ENCODE measurements around the gene DERL3.

The DERL3 gene

DNA sequence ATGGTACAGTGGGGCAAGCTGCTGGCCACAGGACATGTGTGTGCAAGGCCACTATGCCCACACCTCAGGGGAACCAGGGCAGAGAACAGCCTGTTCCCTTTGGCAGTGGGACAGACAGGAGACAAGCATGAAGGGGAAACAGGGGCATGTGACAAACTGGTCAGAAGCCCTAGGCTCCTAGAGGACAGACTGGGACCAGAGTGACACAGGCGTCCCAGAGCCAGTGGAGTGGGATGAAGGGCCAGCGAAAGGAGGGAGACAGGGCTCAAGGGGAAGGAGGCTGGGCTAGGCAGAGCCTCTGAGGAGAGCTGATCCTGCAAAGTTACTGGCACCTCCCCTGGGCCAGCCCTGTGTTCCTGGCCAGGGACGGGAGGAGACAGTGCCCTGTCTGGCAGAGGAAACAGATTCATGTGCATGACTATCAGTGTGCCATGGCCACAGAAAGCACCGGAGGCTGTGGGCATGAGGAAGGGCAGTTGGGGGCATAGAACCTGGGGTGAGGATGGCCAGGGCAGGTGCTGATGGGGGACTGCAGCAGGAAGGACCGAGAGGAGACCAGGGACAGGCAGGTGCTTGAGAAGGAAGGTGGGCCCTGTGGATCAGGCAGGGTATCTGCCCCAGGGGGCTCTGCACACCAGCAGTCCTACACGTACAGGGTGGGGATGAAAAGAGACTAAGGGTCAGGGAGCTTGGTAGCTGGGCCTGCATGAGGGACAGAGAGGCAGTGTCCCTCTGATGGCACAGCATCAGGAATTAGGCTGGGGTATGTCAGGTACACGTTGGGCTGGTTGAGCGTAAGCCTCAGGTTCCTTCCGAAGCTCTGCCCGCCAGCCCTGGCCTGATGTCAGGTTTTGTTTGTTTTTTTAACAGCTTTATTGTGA, 9.8 kb downstream of the DERL3 start:
- DNase-seq: no peak

DNA sequence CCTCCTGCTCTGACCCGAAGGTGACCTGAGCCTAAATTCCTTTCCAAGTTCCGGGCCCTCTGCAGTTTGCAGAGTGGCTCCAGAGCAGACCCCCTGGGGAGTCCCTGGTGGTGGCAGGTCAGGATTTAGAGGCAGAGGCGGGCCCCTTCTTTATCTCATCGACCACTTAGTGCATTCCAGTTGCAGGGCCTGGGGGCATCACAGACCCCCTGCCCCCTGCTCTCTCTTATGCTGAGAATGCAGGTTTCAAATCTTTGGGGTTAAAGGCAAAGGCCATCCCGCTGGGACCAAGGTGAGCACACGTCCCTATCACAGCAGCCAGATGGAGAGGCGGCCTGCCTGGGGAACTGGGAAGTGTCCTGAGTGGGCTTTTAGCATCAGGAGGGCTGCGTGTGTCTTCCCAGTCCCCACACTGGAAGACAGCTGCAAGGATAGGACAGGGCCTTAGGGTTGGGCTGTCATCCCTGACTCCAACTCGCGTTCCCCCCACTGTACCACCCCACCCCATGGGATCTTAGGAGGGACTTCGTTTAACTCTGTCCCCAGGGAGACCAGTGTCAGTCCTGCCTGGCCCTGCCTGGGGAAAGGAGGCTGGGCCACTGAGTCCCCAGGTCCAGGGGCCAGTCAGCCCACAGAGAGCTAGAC, 11.3 kb downstream of the DERL3 start:
- DNase-seq: no peak

DNA sequence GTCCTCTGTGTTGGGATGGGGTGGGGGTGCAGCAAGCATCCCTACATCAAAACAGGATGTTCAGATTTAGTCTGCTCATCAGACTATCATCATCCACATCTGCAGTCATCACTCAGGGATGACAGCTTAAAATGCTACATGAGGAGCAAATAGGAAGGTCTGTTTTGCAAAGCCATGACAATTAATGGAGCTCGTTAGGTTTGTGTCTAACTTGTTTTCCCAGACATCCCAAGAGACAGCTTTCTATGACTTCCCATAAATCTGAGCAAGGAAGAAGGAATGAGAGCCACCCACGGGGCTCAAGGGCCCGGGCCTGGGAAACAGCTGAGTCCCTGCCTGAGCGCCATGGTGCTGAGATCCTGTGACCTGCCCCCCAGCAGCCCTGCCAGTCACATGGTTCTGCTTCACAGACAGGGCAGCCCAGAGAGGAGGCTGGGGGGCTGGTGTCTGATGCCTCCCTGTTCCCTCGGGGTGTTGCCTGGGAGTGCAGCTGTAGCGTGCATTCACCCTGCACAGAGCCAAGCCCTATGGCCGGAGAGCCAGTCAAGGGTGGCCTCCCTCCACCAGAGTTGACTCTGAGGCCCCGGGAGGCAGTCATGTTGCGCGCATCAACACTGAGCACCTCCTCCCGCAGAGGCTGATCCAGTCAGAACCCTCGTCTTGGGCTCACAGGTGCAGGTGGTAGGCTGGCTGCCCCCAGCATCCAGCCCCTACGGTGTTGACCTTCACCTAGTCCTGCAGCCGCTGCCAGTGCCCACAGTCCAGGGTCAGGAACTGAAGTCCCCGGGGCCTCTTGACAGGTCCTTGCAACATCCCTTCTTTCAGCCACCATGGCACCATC, 12.1 kb downstream of the DERL3 start:
- no peak for DNase-seq

DNA sequence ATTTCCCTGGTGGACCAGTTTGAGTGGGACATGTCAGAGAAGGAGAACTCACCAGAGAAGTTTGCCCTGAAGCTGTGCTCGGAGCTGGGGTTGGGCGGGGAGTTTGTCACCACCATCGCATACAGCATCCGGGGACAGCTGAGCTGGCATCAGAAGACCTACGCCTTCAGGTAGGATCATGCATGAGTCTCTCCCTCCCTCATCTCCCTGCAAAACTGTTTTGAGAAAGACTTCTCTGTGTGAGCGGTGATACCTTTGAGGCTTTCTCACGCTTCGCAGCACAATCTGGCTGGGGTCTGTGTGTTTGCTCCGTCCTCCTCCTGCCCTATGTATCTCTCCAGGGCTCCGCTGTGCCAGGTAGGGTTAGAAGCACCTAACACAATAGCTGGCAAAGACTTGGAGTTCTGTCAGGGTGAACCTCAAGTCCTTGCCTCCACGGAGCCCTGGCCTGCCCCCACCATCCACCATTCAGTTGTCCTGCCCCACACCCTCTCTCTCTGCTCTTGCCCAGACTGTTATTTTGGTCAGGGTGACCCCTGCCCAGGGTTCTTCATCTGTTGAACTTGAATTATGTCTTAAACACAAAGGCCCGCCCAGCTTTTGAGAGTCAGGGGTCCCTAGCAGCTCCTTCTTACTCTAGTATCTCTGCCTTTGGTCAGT, 13.4 kb downstream of the DERL3 start:
- DNase-seq: no peak

DNA sequence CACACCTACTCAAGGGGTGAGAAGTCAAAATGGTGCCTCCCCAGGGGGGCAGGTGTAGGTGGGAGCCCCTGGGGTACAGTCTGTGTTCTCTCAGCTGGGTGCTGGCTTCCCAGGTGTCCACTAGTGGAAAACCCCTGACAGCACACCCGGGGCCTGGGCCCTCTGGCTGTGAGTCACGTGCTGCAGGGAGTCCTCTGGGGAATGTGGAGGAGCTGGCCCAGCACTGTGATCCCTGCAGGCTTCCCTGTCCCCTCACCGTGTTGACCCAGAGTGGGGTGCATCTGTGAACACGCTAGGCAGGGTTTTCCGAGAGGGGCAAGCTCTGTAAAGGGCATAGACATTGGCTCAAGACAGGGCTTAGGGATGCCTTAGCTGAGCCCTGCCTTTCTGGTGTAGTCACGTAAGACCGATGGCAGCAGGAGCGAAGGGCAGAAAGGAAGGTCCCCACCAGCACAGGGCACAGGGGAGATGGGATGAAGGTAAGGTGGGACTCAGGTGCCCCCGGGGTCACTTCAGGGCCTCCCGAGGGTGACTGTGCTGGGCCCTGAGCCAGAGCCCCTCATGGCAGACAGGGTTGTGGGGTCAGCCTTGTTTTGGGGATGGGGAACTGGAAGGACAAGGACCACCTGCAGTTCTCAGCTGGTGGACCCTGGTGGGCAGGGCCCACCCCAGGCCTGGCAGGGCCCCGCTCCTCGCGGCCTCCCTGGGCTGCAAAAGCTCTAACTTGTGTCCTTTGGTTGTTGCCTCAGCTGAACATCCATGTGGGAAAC, 14.1 kb downstream of the DERL3 start:
- DNase-seq: no peak

DNA sequence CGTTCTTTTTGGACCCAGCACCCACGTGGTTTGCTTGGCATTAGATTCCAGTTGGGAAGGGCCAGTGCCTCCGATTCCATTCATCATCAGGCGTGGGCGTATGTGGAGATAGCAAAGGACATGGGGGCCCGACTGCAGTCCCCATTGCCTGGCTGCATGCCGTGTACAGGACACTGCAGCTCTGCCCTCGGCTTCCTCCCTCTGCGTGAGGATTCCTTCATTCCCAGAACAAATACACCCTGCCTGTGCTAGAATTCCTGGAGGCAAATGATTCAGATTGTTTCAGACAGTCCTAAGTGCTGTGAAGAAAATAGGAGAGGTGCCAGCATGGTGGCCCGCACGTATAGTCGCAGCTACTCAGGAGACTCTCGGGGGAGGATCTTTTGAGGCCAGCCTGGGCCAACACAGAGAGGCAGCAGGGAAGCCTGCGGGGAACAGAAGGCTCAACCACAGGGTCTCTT, 15.4 kb downstream of the DERL3 start:
- no peak for DNase-seq

DNA sequence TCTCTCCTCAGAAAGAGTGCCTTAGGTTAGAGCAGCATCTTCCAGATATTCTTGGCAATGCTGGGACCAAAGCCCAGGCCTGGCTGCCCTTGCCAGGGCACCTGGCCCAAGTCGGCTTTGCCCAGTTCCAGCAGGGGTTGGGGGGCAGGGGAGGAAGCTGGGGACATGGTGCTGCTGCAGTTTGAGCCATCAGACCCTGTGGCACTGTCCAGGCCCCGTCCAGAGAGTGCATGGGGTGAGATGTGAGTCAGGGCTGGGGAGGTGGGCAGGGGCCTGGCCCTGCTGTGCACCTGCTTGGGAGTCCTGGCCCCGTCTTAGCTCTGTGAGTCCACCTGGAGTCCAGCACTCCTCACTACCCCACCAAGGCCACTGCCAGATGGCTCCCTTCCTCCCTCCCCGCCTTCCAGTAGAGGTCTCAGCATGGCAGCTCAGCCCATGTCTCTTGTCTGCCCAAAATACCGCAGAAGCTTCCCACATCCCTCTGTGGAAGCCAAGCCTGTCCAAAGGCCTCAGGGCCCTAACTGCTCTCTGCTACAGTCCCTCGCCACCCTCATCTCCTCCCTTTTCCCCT, 16.6 kb downstream of the DERL3 start:
- no peak for DNase-seq

DNA sequence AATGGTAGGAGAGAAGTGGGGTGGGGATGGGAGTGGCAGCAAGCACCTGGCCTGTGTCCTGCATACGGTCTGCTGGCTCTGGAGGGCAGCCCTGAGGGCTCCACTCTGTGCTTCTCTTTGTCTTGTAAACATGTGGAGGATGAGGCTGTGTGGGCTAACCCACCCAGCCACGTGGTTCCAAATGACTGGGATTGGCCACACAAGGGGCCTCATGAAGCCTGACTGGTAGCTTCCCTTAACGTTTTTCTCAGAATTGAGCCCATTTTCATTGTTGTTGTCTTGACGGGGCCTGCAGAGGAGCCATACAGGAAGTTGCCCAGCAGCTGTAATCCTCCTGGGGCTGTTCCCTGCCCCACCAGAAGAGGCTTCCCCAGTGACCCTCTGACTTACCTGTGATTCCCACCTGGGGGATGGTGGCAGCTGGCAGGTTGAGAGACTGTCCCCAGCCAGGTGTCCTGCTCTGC, 18.0 kb downstream of the DERL3 start:
- no peak for DNase-seq

DNA sequence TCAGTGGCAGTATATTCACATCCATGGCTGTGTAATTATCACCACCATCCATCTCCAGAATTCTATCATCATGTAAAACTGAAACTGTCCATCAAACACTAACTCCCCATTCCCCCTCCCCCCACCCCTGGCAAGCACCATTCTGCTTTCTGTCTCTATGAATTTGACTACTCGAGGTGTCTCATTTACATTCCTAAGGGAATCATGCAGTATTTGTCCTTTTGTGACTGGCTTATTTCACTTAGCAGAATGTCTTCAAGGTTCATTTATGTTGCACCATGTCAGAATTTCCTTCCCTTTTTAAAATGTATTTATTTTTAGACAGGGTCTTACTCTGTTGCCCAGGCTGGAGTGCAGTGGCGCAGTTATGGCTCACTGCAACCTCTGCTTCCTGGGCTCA, 20.3 kb downstream of the DERL3 start:
- no peak for DNase-seq

DNA sequence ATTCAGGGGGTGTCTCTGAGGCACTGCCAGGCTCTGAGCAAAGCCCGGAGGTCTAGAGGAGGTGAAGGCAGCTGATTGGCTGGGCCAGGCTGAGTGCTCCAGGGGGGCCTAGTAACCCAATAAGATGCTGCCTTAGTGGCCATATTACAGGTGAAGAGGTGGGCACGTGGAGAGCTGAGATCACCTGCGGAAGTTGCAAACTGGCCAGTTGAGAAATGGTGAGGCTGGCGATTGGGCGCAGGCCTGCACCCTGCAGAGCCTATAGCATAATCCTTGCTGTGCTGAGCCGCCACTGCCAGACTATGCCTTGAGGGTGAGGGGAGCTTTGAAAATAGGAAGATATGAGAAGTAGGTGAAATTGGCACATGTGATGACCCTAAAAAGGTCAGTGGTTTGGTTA, 21.7 kb downstream of the DERL3 start:
- no peak for DNase-seq

DNA sequence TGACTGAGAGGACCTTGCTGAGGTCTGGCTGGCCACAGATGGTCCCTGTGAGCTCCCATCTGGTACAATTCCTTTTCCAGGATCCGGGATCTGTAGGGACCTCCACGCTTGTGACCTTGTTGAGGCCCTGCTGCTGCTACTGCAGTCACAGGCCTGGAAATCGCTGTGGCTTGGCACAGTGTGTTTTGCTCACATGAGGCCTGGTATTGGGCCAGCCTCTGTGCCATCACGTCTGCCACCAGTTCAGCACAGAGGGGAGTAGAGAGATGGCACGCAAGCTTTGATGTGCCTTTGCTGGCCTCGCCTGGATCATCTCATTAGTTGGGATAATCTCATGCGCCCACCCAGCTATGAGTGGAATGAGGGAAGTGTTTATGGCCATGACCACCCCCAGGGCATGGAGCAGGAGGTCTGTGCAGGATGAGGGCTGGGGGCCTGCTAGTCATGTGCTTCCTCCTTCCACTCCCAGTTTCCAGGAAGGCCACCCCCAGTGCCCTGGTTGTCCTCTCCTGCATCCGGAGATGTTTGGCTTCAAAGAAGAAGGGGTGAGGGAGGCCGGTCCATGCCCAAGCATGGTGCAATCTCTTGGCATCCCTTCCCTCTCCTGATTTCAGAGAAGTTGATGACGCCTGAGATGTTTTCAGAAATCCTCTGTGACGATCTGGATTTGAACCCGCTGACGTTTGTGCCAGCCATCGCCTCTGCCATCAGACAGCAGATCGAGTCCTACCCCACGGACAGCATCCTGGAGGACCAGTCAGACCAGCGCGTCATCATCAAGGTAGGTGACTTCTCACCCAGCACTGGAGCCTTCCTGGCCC, 22.4 kb downstream of the DERL3 start:
- DNase-seq: no peak

DNA sequence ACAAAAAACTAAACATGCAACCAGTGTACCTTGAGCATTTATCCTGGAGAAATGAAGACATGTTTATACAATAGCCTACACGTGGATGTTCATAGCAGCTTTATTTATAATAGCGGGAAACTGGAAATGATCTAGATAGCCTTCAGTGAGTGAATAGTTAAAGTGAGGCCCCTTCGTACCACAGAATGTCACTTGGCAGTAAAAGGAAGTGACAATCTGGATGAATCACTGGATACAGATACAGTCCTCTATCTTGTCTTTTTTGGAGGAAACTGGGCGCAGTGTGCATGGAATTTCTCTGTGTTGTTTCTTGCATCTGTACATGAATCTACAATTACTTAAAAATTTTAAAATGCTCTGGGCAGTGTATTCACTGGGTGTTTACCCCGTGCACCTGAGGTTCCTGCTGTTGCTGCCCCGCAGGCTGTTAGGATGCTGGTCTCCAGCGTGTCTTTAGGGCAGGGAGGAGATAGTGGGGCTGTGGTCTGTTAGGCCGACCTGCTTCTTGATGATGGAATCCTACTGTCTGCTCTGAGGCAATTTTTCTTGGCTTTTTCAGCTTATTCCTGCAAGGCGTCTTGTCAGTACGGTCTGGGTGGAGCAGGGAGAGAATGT, 23.2 kb downstream of the DERL3 start:
- DNase-seq: no peak

DNA sequence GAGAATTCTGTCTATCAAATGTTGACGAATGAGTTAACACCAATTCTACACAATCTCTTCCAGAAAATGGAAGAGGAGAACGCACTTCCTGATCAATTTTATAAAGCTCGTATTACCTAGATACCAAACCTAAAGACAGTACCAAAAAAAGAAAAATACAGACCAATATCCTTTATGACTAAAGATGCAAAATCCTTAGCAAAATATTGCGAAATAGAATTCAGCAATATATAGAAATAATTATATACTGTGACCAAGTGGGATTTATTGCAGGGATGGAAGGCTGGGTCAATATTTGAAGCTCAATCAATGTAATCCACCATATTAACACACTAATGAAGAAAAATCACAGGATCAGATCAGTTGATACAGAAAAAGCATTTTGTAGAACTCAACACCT, 26.4 kb downstream of the DERL3 start:
- DNase-seq: no peak

DNA sequence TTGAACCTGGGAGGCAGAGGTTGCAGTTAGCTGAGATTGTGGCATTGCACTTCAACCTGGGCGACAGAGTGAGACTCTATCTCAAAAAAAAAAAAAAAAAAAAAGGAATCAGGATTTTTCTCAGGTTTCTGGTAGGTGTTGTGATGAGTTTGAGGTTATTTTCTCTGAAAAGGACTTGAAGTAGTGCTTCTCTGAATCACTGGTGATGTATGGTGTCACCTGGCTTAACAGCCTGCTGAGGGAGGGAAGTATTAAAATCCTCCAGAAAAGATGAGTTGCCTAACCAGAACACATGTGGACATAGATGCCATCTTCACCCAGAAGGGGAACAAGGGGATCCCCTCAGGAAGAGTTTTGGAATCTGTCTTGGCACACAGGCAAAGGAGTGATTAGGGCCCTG, 32.0 kb downstream of the DERL3 start:
- DNase-seq: no peak

DNA sequence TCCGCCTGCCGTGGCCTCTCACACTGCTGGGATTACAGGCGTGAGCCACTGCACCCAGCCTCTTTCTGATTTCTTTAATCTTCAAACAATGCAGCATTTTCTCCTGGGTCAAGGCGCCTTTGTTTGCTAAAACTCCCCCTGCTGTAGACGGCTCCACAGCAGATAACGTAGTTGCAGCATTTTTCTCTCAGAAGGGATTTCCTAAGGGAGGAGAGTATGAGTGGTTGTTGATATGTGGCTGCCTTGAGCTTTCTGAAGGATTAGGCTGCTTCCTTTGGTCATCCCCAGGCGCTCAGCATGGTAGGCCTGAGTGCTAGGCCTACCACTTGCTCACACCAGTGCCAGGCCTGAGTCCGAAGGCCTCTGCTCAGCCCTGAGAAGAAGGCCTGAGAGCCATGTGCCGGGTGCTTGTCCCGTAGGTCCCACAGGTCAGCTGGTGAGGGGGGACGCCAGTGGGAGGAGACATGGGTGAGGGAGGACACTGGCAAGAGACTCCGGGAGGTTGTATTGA, 34.0 kb downstream of the DERL3 start:
- DNase-seq: no peak

DNA sequence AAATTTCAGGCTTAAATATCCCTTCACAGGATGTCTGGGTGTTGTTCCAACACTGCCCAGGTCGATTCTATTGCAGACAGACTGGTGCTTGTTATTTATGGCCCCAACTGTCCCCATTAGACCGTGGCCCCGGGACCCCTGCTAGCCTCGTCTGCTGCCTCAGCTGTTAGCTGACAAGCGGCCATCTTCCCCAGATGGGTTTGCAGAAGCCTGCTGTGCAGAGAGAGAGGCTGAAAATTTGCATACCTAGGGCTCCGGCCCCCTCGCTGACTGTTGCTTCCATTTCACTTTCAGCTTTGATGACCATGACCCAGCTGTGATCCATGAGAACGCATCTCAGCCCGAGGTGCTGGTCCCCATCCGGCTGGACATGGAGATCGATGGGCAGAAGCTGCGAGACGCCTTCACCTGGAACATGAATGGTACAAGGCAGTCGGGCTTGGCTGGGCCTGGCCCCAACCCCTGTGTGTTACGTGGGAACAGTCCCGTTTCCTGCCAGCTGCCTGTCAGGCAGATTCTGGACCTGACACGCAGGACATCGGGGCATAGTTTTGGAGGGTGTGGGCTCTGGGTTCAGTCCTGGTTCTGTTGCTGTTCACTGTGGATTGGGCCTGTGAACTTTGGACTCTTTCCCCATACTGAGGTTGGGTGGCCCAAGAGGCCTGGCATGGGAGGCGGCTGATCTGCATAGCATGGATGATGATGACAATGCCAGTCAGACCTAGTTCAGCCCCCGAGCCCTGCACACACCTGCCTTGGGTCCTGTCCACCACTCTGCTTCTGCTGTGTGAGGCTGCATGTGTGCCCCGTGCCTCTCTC, 35.6 kb downstream of the DERL3 start:
- DNase-seq: no peak

DNA sequence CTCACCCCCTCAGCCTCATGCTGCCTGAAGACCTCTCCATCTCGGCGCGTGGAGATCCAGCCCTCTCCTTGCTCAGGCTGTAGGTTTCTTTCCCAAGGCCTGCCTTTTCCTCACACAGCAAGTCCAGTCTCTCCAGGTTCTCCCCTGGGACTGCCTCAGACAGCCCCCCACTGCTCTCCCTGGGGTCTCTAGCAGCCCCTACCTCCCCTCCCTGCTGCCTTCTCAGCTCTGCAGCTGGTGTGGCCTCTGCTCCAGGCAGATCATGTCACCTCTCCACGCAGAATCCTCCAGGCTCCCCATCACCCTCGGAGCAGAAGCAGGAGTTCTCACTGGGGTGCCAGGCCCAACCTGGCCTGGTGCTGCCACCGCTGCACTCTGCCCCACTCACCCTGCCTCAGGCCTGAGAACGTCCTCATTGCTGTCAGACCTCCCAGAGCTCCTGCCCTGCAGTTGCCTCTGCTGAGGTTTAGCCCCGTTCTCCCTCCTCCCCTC, 36.9 kb downstream of the DERL3 start:
- no peak for DNase-seq

DNA sequence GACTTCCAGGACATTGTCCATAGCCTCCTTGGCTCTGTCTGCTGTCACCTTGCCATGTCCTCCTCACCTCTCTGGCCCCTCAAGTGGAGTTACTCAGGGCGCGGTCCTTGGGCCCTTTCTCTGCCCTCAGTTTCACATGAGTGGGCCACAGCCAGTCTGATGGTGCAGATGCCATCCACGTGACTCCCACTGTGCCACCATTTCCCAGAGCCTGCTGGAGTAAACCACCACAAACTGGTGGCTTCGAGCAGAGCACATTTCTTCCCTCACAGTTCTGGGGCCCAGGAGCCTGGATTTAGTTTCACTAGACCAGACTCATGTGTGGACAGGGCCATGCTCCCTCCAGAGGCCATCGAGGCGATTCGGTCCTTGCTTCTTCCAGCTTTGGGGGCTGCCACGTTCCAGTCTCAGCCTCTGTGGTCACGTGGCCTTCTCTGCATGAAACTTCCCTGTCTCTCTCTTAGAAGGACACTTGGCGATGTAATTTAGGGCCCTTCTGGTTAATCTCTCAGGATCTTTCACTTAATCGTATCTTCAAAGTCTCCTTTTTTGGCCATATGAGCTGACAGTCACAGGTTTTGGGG, 37.5 kb downstream of the DERL3 start:
- DNase-seq: no peak

Data from SHP77 treated with DMSO at 0.1 percent for 48 hours (cell line).